HL-60 (cell line): Measurements from ENCODE around the gene COLEC12.

Experiments
- DNase-seq, 2 experiments: peaks; one replicate each; pipeline ENCODE4 v3.0.0-alpha.2; 2010 to 2020; ENCODE audit warnings: low read depth in 1 of 2, low spot score in 1 of 2
- H3K27ac ChIP-seq: fragments of 250-450 bp; sonication (Bioruptor Pico); replicated peaks from 2 replicates; pipeline ENCODE4 v1.5.1; 2020; ENCODE audit warnings: mild to moderate bottlenecking, moderate library complexity
- H3K27me3 ChIP-seq: fragments of 250-450 bp; sonication (Bioruptor Pico); 2 replicates; pipeline ENCODE4 v1.5.1; 2021; ENCODE audit warnings: mild to moderate bottlenecking, moderate library complexity; ENCODE audit not compliant: insufficient read depth, poor library complexity, severe bottlenecking
- H3K4me3 ChIP-seq: replicated peaks from 2 replicates; pipeline ENCODE4 v1.5.1; 2011; ENCODE audit warnings: mild to moderate bottlenecking, control low read depth, low read length; ENCODE audit not compliant: insufficient read depth
- CTCF ChIP-seq: IDR thresholded peaks from one replicate; pipeline ENCODE4 v1.5.1; 2011; ENCODE audit warnings: low read length, control low read depth, inconsistent platforms; ENCODE audit not compliant: insufficient read depth
- GABPA ChIP-seq: IDR thresholded peaks from 2 replicates; pipeline ENCODE4 v1.6.1; 2012; ENCODE audit warnings: low read depth
- POLR2AphosphoS5 ChIP-seq: IDR thresholded peaks from 2 replicates; pipeline ENCODE4 v1.6.1; 2012; ENCODE audit warnings: low read depth
- REST ChIP-seq: IDR thresholded peaks from 2 replicates; pipeline ENCODE4 v1.6.1; 2012; ENCODE audit warnings: low read depth; ENCODE audit not compliant: insufficient replicate concordance
- SPI1 ChIP-seq: IDR thresholded peaks from 2 replicates; pipeline ENCODE4 v1.6.1; 2012; ENCODE audit warnings: low read depth, mild to moderate bottlenecking, borderline replicate concordance

COLEC12 gene

GRCh38 chr18:526681-527080 lies 26.2 kb upstream of the COLEC12 start:
- DNase-seq, result no peak
- Histone ChIP-seq H3K27me3 (no peaks in the 10 kb centered on the region), H3K27ac (no peak overlapping the region), H3K4me3 (no peak overlapping the region)
- TF ChIP-seq GABPA (no peak), SPI1 (no peak), POLR2AphosphoS5 (no peak), REST (no peak), CTCF (no peak)

DNA sequence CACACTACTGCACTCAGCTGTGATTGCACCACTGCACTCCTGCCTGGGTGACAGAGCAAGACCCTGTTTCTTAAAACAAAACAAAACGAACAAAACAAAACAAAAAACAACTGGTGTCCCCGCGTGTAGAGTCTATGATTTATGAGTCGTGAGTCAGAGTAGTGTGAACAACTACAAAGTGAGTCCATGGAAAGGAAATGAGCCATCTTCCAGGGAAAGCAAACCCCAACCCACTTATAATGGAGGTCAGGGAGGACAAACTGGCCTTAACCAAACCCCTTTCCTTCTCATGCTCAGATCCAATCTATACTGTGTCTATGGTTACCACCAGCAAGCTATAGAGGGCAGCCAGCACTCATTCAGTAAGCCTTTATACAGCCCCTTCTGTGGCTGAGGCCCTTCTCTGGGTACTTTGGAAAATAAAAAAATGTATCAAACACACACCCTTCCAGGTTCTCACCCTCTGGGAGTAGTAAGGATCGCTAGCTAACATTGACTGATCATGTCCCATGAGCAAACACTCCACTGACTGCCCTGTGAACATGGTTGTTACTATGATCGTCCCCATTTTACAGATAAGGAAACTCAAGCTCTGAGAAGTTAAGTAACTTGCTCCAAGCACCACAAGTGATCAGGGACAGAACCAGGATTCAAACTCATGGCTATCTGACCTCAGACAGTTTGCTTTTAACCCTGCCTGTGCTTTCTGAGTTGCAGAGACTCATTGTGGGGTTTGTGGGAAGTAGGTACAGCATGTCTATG lies 24.7 kb upstream of the COLEC12 start:
- H3K27me3 ChIP-seq, result no peaks in the 10 kb centered on the region
- H3K27ac ChIP-seq, result no peak overlapping the region
- no peak for DNase-seq
- no peak overlapping the region for H3K4me3 ChIP-seq
- no peak for TF ChIP-seq SPI1
- no peak for TF ChIP-seq CTCF

- no peak for TF ChIP-seq REST
- no peak overlapping the region for H3K4me3 ChIP-seq
- H3K27me3 ChIP-seq, result no peaks in the 10 kb centered on the region
- DNase-seq, result no peak
- H3K27ac ChIP-seq, result no peak overlapping the region
Observed at GRCh38 chr18:524466-524865, 24.0 kb upstream of the COLEC12 start.

- TF ChIP-seq POLR2AphosphoS5 (no peak), CTCF (no peak), REST (no peak), GABPA (no peak), SPI1 (no peak)
- DNase-seq, result no peak
- H3K27ac ChIP-seq, result no peak overlapping the region
- no peaks in the 10 kb centered on the region for H3K27me3 ChIP-seq
- no peak overlapping the region for H3K4me3 ChIP-seq
Observed at GRCh38 chr18:523561-523960, 23.1 kb upstream of the COLEC12 start.
